Body of pancreas (tissue), 4 donors: ENCODE measurements around the gene ZKSCAN7.
"Not testable (repeated sequence)": the region's sequence is repeated elsewhere in the genome, so short reads cannot be mapped to it uniquely, and the experiment has no call there.

Experiments used
- POLR2A ChIP-seq, 3 donors: fragments of 450-650 bp; IDR thresholded peaks; one replicate each; pipeline ENCODE4 v1.6.1; 2016; ENCODE audit warnings: antibody characterized with exemption in 3 of 3, mild to moderate bottlenecking in 2 of 3
- TF ChIP-seq, protein P1 (sequence below), 7 experiments: fragments of 450-650 bp in 4 of 7; fragments of 200-600 bp in 3 of 7; sonication (generic) in 3 of 7; IDR thresholded peaks; one replicate each; pipeline ENCODE4 v1.5.1; 2016 to 2019; ENCODE audit warnings: antibody characterized with exemption in 7 of 7

DNA sequence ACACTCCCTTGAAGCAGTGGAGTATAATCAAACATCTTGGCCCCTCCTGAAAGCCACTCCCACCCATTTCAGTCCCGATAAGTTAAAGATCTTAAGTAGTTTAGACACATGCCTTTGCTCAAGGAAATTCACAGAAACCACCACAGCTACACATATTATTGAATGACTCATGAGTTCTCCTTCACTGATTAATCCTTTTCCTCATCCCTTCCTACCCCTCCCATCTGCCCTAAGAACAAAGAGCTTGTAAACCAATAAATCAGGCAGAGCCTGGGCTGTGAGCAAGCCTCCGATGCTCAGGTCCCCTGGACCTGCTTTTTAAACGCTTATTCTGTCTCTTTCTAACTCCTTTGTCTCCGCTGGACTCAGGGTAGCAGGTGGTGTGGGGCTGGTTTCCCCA, 20.3 kb upstream of the ZKSCAN7 start:
- TF ChIP-seq POLR2A (IDR thresholded peaks at IDR 0.05): not testable (repeated sequence)
- TF ChIP-seq, protein P1, sequence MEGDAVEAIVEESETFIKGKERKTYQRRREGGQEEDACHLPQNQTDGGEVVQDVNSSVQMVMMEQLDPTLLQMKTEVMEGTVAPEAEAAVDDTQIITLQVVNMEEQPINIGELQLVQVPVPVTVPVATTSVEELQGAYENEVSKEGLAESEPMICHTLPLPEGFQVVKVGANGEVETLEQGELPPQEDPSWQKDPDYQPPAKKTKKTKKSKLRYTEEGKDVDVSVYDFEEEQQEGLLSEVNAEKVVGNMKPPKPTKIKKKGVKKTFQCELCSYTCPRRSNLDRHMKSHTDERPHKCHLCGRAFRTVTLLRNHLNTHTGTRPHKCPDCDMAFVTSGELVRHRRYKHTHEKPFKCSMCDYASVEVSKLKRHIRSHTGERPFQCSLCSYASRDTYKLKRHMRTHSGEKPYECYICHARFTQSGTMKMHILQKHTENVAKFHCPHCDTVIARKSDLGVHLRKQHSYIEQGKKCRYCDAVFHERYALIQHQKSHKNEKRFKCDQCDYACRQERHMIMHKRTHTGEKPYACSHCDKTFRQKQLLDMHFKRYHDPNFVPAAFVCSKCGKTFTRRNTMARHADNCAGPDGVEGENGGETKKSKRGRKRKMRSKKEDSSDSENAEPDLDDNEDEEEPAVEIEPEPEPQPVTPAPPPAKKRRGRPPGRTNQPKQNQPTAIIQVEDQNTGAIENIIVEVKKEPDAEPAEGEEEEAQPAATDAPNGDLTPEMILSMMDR (IDR thresholded peaks at IDR 0.05): not testable (repeated sequence)
